Measurements from ENCODE around the gene LAMA4.
"Not testable (repeated sequence)": the region's sequence is repeated elsewhere in the genome, so short reads cannot be mapped to it uniquely, and the experiment has no call there.

Gene LAMA4

GRCh38 chr6:112130878-112131277, 123.5 kb downstream of the LAMA4 start:
- no peak for DNase-seq

DNA sequence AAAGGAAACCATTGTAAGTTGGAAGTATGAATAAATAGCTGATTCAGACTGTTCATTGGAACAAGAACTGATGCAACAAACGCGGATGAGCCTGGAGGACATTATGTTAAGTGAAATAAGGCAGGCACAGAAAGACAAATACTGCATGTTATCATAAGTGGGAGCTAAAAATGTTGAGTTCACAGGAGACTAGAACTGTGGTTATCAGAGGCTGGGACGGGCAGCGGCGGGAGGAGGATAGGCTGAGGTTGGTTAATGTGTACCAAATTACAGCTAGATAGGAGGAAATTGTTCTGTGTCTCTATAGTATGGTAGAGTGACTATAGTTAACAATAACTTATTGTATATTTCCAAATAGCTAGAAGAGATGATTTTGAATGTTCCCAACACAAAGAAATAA, 126.2 kb downstream of the LAMA4 start:
- DNase-seq, result no peak

DNA sequence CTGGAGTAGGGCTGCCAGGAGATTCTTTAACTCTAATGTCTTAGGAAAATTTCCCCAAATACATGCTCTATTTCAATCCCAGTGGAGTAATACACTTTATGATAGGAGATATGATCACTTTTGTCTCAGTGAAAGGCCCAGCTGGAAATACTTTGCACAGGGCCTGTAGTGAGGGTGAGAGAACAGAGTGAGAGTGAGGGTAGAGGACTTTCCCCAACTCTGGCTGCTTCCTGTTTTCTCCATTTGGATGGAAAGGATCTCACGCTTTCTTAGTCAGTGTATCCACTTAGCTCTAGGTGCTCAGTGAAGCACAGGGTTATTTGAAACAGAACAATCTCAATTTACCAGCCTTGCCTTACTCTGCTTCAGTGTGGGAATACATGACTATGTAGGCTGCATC, 130.4 kb downstream of the LAMA4 start:
- no peak for DNase-seq

DNA sequence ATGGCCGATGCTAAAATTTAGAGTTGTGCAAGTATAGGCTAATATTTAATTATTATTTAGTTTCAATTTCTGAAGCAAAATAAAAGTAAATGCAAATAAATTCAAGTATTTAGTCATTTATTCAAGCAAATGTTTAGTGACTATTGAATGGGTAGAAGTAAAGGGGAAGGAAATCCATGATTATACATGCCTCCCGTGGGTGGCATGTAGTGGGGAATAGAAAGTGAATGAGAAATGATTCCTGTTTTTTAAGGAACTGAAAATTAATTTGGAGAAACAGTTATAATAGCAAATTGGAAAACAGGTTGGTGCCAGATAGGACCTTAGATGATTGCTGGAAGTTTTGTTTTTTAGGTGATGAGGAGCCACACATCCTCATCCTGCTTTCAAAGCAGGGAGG, 131.6 kb downstream of the LAMA4 start:
- no peak for DNase-seq

DNA sequence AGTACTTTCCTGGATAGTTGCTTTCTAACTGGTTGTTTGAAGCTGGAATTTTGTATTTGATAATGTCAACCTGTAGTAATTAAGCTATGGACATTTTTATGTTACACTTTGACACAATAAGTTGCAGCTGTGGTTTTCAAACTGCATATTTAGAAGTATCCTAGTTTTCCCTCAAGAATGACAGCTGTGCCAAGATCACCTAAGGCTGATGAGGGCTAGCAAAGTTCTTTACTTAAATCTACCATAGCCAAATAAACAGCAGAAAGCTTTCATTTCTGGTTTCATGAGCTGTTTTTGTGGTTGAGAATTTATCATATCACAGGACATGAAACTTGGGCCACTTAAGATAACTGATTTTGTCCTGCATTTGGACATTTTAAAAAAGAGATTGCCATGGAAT, 136.3 kb downstream of the LAMA4 start:
- no peak for DNase-seq

- no peak for DNase-seq
These were observed 136.8 kb downstream of the LAMA4 start for GRCh38 chr6:112117554-112117953.

- no peak for DNase-seq
These were observed 138.1 kb downstream of the LAMA4 start for GRCh38 chr6:112116221-112116620.

GRCh38 chr6:112114577-112115223, 139.7 kb downstream of the LAMA4 start:
- no peak for DNase-seq

- no peak for DNase-seq
These were observed 140.4 kb downstream of the LAMA4 start for GRCh38 chr6:112113918-112114317.

- no peak for DNase-seq
These were observed 140.9 kb downstream of the LAMA4 start for GRCh38 chr6:112113431-112113830.

DNA sequence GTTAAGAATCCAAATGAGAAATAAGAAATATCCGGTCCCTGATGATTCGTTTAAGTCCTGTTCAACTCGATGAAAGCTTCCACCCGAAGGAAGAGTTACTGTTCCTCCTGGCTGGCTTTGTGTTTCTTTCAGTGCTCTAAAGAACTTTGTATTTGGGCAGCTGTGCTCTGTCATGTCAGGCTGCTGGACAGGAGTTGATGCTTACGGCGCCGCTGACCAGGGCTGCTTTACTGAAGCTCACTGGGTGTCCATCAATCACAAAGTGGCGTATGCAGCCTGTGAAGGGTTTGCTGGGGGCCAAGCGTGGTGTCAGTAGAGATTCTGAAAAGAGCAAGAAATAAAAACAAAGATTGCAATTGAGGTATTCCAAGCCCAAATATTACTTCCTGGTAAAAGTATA, 145.1 kb downstream of the LAMA4 start:
- DNase-seq, result no peak

GRCh38 chr6:112106562-112106961, 147.8 kb downstream of the LAMA4 start:
- no peak for DNase-seq

DNA sequence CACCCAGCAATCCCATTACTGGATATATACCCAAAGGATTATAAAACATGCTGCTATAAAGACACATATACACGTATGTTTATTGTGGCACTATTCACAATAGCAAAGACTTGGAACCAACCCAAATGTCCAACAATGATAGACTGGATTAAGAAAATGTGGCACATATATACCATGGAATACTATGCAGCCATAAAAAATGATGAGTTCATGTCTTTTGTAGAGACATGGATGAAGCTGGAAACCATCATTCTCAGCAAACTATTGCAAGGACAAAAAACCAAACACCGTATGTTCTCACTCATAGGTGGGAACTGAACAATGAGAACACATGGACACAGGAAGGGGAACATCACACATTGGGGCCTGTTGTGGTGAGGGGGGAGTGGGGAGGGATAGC, 148.3 kb downstream of the LAMA4 start:
- DNase-seq, result not testable (repeated sequence)

DNA sequence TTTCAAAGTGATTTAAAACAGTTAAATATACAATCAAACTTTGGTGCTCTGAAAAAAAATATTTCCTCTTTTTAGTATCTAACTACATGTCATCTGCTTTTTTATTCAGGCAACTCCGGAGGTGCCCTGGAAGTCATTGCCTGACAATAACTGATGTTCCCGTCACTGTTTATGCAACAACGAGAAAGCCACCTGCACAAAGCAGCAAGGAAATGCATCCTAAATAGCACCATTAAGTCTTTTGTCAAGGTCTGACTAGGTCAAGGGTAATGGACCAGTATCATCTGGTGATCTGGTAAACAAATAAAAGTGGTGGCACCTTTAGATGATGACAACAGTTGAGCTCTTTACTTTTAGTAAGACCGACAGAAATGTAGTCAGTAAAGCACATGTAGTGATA, 153.8 kb downstream of the LAMA4 start:
- DNase-seq, result no peak

GRCh38 chr6:112096901-112097300, 157.5 kb downstream of the LAMA4 start:
- DNase-seq, result no peak

- DNase-seq, result no peak
These were observed 166.5 kb downstream of the LAMA4 start for GRCh38 chr6:112087916-112088315.

GRCh38 chr6:112087136-112087911, 167.0 kb downstream of the LAMA4 start, which contains the start of the genes FAM229B and TUBE1:
Gene FAM229B, plus strand, starts transcription at chr6:112087591. Its CDS starts 11,693 bp downstream, at chr6:112099284.
Gene TUBE1, minus strand, starts transcription at chr6:112087482. Its CDS starts 48 bp downstream, at chr6:112087434.
- DNase-seq, result peak; percentile 66 to 80

DNA sequence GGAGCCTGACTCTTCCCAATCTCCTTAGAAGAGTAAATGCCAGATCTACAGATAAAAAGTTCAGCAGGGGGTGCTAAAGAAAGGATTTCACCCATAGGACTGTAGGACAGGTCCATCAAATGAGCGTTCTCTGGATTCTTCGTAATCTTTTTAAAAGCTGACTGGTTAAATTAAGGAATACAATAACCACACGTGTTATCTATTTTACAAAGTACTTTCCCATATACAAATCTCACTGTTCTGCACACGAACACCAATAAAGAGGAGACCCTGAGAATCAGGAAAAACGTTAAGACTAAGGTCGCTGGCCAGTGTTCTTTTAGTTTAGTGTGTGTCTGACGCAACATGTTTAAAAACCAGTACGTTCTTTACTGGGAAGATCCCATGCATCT, 167.6 kb downstream of the LAMA4 start:
- DNase-seq, result peak in 1 of 2 experiments; percentile 40

- DNase-seq, result no peak
These were observed 168.9 kb downstream of the LAMA4 start for GRCh38 chr6:112085286-112086065.

DNA sequence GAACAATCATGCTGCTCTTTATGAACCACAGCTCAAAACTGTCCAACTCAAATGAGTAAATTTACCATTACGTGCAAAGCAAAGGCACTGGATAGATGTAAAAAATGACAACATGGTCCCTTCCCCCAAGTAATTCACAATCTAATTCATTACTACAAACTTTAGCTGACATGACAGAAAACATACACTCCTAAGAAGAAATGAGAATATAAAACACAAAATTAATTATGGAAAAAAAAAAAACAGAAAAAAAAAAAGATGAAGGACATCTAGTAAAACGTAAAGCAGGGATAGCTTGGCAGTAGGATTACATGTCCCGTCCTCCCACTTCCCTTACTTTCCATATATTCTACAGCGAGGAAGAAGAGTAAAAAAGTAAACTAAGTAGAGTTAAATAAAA, 172.8 kb downstream of the LAMA4 start:
- DNase-seq, result no peak

DNA sequence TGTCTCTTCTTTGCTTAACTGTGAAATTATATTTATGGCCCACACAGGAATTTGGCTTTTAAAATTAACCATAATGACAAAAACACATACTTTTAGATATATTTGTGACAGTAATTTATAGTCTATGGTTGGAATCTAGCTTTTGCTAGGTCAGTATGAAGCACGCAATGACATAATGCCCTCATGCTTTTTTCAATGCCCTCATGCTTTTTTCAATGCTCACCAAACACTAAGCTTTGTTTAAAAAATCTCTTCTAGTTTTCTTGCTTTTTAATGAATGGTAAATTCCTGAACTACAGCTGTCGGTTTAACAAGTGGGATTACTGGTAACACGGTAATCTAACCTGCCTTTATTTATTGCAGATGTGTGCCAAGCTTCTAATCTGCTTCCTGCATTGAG, 187.8 kb downstream of the LAMA4 start:
- no peak for DNase-seq

DNA sequence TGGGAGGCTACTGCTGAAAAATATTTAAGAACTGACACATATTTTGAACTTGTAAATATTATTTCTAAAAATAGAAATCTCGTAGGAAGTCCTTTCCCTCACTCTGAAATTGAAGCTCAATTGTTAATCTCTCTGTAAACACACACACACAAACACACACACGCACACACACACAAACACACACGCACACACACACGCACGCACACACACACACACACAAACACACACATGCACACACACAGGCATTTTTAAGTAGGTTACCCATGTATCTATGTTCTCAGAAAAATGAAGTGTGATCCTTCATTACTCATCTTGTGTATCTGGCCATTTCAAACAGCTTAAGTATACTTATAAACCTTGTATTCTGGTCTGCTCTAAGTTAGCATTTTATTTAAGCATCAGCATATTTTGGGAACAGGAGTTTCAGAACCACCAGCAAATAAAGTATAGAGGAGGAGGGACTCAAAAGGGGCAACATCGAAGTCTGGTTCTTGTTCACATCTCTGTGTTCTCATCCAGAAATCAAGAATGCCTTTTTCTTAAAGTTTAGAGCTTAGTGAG, 188.9 kb downstream of the LAMA4 start:
- DNase-seq, result no peak

DNA sequence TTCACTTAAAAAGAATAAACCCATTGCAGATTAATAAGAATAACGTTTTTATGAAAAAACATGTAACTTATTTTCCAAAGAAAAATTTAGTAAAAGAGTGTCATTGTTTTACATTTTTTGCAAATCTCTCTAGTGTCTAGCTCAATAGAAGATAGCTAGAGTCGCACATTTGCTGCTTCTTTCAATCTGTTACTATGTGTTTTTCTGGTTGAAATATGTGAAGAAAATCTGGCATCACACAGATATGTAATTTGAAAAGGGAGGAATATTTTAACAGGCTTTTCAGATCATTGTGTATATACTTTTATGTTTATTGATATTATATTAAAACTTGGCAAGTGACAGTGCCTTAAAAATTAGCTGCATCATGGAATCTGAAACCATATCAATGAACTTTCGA, 191.4 kb downstream of the LAMA4 start:
- no peak for DNase-seq
